SK-N-SH (cell line): ENCODE data around the gene SRR. TPM values are rescaled to one million over a fixed set of nuclear protein-coding genes. Genes with fewer than 3 reads are reported as not detected.

ENCODE experiments used
- CTCF ChIA-PET: fragments of 300-600, 350-600 bp; formaldehyde crosslinking; extraction: SDS; loops from one replicate; lab custom pipeline; 2021; lab: Yijun Ruan, JAX
- POLR2A ChIA-PET: fragments of 350-600 bp; sonication (Branson Sonifier 250); formaldehyde crosslinking; extraction: SDS; loops from one replicate; lab custom pipeline; 2020; ENCODE audit warnings: antibody characterized with exemption, inconsistent platforms; lab: Yijun Ruan, JAX
- DNase-seq: peaks from one replicate; pipeline ENCODE4 v3.0.0; 2012
- H2AFZ ChIP-seq: fragments of 200-600 bp; sonication (generic); 2 replicates; pipeline ENCODE4 v1.8.1; 2016; ENCODE audit warnings: antibody characterized with exemption, mild to moderate bottlenecking, low read depth
- H3F3A ChIP-seq: fragments of 200-600 bp; sonication (generic); replicated peaks from 2 replicates; pipeline ENCODE3; 2016; ENCODE audit warnings: antibody characterized with exemption, mild to moderate bottlenecking; ENCODE audit not compliant: insufficient read depth
- H3K27ac ChIP-seq, 2 experiments: fragments of 200-500 bp in 1 of 2; fragments of 200-600 bp in 1 of 2; sonication (Bioruptor generic) in 1 of 2; sonication (generic), shearing (Covaris generic) in 1 of 2; 2 replicates each; pipeline versions ENCODE4 v1.5.1 to v1.6.1; 2014 to 2016; ENCODE audit warnings: low read depth in 2 of 2, inconsistent platforms in 1 of 2, low read length in 1 of 2, mild to moderate bottlenecking in 1 of 2, mixed read lengths in 1 of 2
- H3K27me3 ChIP-seq: fragments of 200-600 bp; sonication (generic), shearing (Covaris generic); 2 replicates; pipeline ENCODE4 v1.6.1; 2016; ENCODE audit warnings: mixed run types; ENCODE audit not compliant: insufficient read depth
- H3K36me3 ChIP-seq, 2 experiments: fragments of 200-500 bp in 1 of 2; fragments of 200-600 bp in 1 of 2; sonication (Bioruptor generic) in 1 of 2; sonication (generic) in 1 of 2; replicated peaks in 1 of 2; 2 replicates each; pipeline versions ENCODE3 to v1.5.1; 2014 to 2016; ENCODE audit warnings: low read length in 1 of 2, mild to moderate bottlenecking in 1 of 2; ENCODE audit not compliant: insufficient read depth in 2 of 2, control insufficient read depth in 1 of 2
- H3K4me1 ChIP-seq, 2 experiments: fragments of 200-500 bp in 1 of 2; fragments of 200-600 bp in 1 of 2; sonication (Bioruptor generic) in 1 of 2; sonication (generic), shearing (Covaris generic) in 1 of 2; 2 replicates each; pipeline versions ENCODE4 v1.5.1 to v1.6.1; 2014 to 2016; ENCODE audit warnings: low read depth in 1 of 2, low read length in 1 of 2, mixed run types in 1 of 2; ENCODE audit not compliant: insufficient read depth in 2 of 2, control insufficient read depth in 1 of 2
- H3K4me2 ChIP-seq: fragments of 200-600 bp; sonication (generic), shearing (Covaris generic); 2 replicates; pipeline ENCODE4 v1.6.1; 2017; ENCODE audit warnings: mixed run types
- H3K4me3 ChIP-seq, 2 experiments: fragments of 200-500 bp in 1 of 2; fragments of 200-600 bp in 1 of 2; sonication (Bioruptor generic) in 1 of 2; sonication (generic), shearing (Covaris generic) in 1 of 2; 2 replicates each; pipeline versions ENCODE4 v1.5.1 to v1.8.1; 2014 to 2016; ENCODE audit warnings: low read depth in 2 of 2, inconsistent platforms in 1 of 2, low read length in 1 of 2, mild to moderate bottlenecking in 1 of 2, mixed read lengths in 1 of 2, moderate library complexity in 1 of 2
- H3K79me2 ChIP-seq: fragments of 200-600 bp; sonication (generic); 2 replicates; pipeline ENCODE4 v1.8.1; 2017; ENCODE audit warnings: mild to moderate bottlenecking; ENCODE audit not compliant: insufficient read depth
- H3K9ac ChIP-seq: fragments of 200-600 bp; sonication (generic); 2 replicates; pipeline ENCODE4 v1.6.1; 2017; ENCODE audit warnings: mixed run types
- H3K9me2 ChIP-seq: fragments of 200-600 bp; sonication (generic); 2 replicates; pipeline ENCODE4 v1.6.1; 2017; ENCODE audit warnings: mixed run types
- H3K9me3 ChIP-seq: fragments of 200-600 bp; sonication (generic); 2 replicates; pipeline ENCODE4 v1.6.1; 2017; ENCODE audit warnings: mixed run types, mild to moderate bottlenecking, moderate library complexity
- H4K20me1 ChIP-seq: fragments of 200-600 bp; sonication (generic); 2 replicates; pipeline ENCODE4 v1.6.1; 2017; ENCODE audit warnings: mild to moderate bottlenecking, mixed run types; ENCODE audit not compliant: insufficient read depth
- CHD2 ChIP-seq: fragments of 150-350 bp; IDR thresholded peaks from 2 replicates; pipeline ENCODE4 v1.6.1; 2018; ENCODE audit warnings: low read length; ENCODE audit not compliant: partially characterized antibody
- CTCF ChIP-seq: fragments of 200-600 bp; sonication (generic); IDR thresholded peaks from 2 replicates; pipeline ENCODE4 v1.6.1; 2017; ENCODE audit warnings: antibody characterized with exemption, mild to moderate bottlenecking, moderate library complexity
- ELF1 ChIP-seq: IDR thresholded peaks from 2 replicates; pipeline ENCODE4 v1.4.0; 2012
- EZH2phosphoT487 ChIP-seq: fragments of 200-600 bp; sonication (generic); IDR thresholded peaks from 2 replicates; pipeline ENCODE4 v1.6.1; 2017; ENCODE audit warnings: low read depth, mixed run types, mild to moderate bottlenecking, antibody characterized with exemption, moderate library complexity, borderline replicate concordance
- FOSL2 ChIP-seq: IDR thresholded peaks from 2 replicates; pipeline ENCODE4 v1.4.0; 2012; ENCODE audit warnings: low read depth, mild to moderate bottlenecking, moderate library complexity, borderline replicate concordance
- FOXM1 ChIP-seq: IDR thresholded peaks from 2 replicates; pipeline ENCODE4 v1.4.0; 2012; ENCODE audit warnings: low read depth, mild to moderate bottlenecking
- JUND ChIP-seq: IDR thresholded peaks from 2 replicates; pipeline ENCODE4 v1.4.0; 2012
- MAX ChIP-seq: IDR thresholded peaks from 2 replicates; pipeline ENCODE4 v1.4.0; 2012; ENCODE audit warnings: low read depth
- NFIC ChIP-seq: IDR thresholded peaks from 2 replicates; pipeline ENCODE4 v1.4.0; 2012; ENCODE audit warnings: borderline replicate concordance
- NRF1 ChIP-seq: IDR thresholded peaks from 2 replicates; pipeline ENCODE4 v1.6.1; 2012; ENCODE audit warnings: low read depth, mild to moderate bottlenecking, low read length
- POLR2AphosphoS5 ChIP-seq: IDR thresholded peaks from 2 replicates; pipeline ENCODE4 v1.6.1; 2012; ENCODE audit warnings: low read depth, low read length
- RCOR1 ChIP-seq: fragments of 150-350 bp; IDR thresholded peaks from 2 replicates; pipeline ENCODE4 v1.6.1; 2017; ENCODE audit warnings: antibody characterized with exemption, low read length
- SIN3A ChIP-seq: IDR thresholded peaks from 2 replicates; pipeline ENCODE4 v1.6.1; 2012; ENCODE audit warnings: low read depth, mild to moderate bottlenecking, low read length, moderate library complexity, borderline replicate concordance
- TEAD4 ChIP-seq: IDR thresholded peaks from 2 replicates; pipeline ENCODE4 v1.4.0; 2012; ENCODE audit warnings: mild to moderate bottlenecking, borderline replicate concordance; ENCODE audit not compliant: insufficient read depth
- WGBS: methylation state at CpG from one replicate; pipeline ENCODE4 v1.1.6; 2017; ENCODE audit warnings: low lambda C conversion rate; 5-methylcytosine and 5-hydroxymethylcytosine counted together
- polyA plus RNA-seq, 3 experiments: library from polyadenylated mRNA; depleted of rRNA; stranded (reverse); fragments of >200 nt; gene quantifications; 2 replicates each; pipeline ENCODE4 v1.2.3, GENCODE V29; 2012
- TF ChIP-seq, protein P1 (sequence below): fragments of 150-350 bp; IDR thresholded peaks from 2 replicates; pipeline ENCODE4 v1.6.1; 2016; ENCODE audit warnings: mild to moderate bottlenecking, low read depth, low read length
- TF ChIP-seq, protein P2 (sequence below): fragments of 150-350 bp; IDR thresholded peaks from 2 replicates; pipeline ENCODE4 v1.6.1; 2017; ENCODE audit warnings: antibody characterized with exemption, low read length, low read depth, borderline replicate concordance
- TF ChIP-seq, protein P3 (sequence below): IDR thresholded peaks from 2 replicates; pipeline ENCODE4 v1.4.0; 2012; ENCODE audit warnings: low read depth, borderline replicate concordance

Gene SRR
- polyA plus RNA-seq, 1 of the 3 experiments (the other 2 are of a cell fraction), result 18.5 TPM

DNA sequence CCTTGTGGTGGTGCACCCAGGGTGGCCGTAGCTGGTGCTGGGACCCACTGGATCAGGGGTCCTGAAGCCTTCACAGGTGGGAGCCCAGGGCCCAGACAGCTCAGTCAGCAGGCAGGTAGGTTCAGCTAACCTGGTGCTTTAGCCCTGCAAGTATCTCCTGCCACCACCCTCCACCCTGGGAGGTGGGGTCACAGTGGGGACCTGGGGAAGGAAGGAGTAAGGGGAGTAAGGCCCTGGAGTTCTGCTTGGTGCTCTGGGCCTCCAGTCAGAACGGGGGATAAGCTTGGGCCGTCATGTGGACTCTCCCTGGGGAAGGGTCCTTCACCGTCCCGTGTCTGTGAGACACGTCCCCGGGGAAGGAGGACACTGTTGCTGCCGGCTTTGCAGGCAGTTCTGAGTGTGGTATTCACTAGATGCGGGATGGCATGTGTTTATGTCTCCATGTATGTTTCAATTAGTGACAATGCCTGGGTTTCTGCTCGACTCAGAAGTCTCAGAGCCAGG lies 54.2 kb downstream of the SRR start:
- H2AFZ ChIP-seq, result no peak overlapping the region
- H4K20me1 ChIP-seq, result peaks cover 36% of the 10 kb centered on the region
- no peak for TF ChIP-seq JUND
- TF ChIP-seq FOSL2, result no peak
- no peak for TF ChIP-seq NFIC
- TF ChIP-seq NRF1, result no peak
- TF ChIP-seq CHD2, result no peak
- no peak for TF ChIP-seq SIN3A
- TF ChIP-seq FOXM1, result no peak
- TF ChIP-seq EZH2phosphoT487, result no peak
- no peak for TF ChIP-seq POLR2AphosphoS5
- no peak for TF ChIP-seq ELF1
- TF ChIP-seq TEAD4, result no peak
- TF ChIP-seq, protein P1, sequence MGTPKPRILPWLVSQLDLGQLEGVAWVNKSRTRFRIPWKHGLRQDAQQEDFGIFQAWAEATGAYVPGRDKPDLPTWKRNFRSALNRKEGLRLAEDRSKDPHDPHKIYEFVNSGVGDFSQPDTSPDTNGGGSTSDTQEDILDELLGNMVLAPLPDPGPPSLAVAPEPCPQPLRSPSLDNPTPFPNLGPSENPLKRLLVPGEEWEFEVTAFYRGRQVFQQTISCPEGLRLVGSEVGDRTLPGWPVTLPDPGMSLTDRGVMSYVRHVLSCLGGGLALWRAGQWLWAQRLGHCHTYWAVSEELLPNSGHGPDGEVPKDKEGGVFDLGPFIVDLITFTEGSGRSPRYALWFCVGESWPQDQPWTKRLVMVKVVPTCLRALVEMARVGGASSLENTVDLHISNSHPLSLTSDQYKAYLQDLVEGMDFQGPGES, result no peak
- TF ChIP-seq, protein P2, sequence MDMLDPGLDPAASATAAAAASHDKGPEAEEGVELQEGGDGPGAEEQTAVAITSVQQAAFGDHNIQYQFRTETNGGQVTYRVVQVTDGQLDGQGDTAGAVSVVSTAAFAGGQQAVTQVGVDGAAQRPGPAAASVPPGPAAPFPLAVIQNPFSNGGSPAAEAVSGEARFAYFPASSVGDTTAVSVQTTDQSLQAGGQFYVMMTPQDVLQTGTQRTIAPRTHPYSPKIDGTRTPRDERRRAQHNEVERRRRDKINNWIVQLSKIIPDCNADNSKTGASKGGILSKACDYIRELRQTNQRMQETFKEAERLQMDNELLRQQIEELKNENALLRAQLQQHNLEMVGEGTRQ, result no peak
- no peaks in the 10 kb centered on the region for H3K9me2 ChIP-seq
- CTCF ChIA-PET, result interaction anchor here (1.5 to 4.2 kb wide), 2 partner anchors 21 to 59 kb away, joined by 3 to 18 read pairs; partner anchors contain the start of gene SGSM2
- H3K36me3 ChIP-seq, result peaks cover 0 to 8% of the 10 kb centered on the region in 2 experiments
- peaks cover 10% of the 10 kb centered on the region for H3F3A ChIP-seq
- H3K27me3 ChIP-seq, result no peaks in the 10 kb centered on the region
- 95% methylated on average over 6 of the region's 10 CpGs for WGBS
- DNase-seq, result no peak
- H3K4me3 ChIP-seq, result no peak overlapping the region
- POLR2A ChIA-PET, result no interaction called here
- H3K4me2 ChIP-seq, result no peak overlapping the region
- H3K9me3 ChIP-seq, result no peaks in the 10 kb centered on the region
- H3K27ac ChIP-seq, result no peak overlapping the region
- H3K79me2 ChIP-seq, result peaks cover 6% of the 10 kb centered on the region; the same call in 1 of the 2 replicates
- H3K4me1 ChIP-seq, result peaks cover 2 to 16% of the 10 kb centered on the region in 2 experiments; a peak in 2 of 4 replicates
- no peak overlapping the region for H3K9ac ChIP-seq

DNA sequence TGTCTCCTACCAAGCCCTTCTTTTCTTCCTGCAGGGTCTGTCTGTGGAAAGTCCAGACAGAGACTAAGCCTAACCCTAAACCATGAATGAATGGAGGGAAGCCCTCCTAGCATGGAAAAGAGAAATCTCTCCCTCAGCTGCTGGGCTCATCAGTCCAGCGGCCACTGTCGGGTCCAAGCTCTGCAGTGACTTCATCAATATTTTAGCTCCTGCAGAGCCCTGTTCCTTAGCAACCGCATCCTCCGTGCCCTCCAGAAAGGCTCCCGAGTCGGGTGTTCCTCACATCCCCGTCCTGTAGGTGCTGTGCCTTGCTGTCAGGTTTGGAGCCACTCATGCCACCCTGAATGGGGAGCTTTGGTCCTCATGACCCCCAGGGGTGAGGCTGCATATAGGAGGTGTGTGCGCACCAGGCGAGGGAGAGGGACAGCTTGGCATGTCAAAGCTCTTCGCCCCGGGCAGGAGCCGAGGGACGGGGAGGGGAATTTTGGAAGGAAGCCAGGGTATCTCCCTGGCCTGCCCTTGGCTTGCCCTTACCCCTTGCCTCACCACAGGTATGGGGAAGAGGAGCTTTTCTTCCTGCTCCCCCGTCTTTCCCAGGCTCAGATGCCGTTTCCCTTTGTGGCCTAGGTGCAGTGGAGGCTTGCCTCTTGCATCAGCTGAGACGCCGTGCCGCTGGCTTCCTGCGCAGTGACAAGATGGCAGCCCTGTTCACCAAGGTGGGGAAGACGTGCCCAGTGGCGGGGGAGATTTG lies 57.4 kb downstream of the SRR start:
- Histone ChIP-seq H3K4me1 (peaks cover 2 to 16% of the 10 kb centered on the region in 2 experiments; a peak in 2 of 4 replicates), H2AFZ (no peak overlapping the region), H3K4me2 (no peak overlapping the region), H3K9me2 (no peaks in the 10 kb centered on the region), H3K36me3 (peaks cover 0 to 37% of the 10 kb centered on the region in 2 experiments), H4K20me1 (peaks cover 30% of the 10 kb centered on the region), H3K9me3 (no peaks in the 10 kb centered on the region), H3F3A (no peaks in the 10 kb centered on the region), H3K9ac (no peak overlapping the region), H3K27me3 (no peaks in the 10 kb centered on the region), H3K4me3 (no peak overlapping the region), H3K27ac (no peak overlapping the region), H3K79me2 (peaks cover 6% of the 10 kb centered on the region; the same call in 1 of the 2 replicates)
- ChIA-PET POLR2A (interaction anchor here (0.6 to 1.7 kb wide), 3 partner anchors 10 to 63 kb away, joined by 3 to 5 read pairs (median 4); partner anchors contain the start of gene TSR1), CTCF (interaction anchor here (0.9 to 4.2 kb wide), 4 partner anchors 8 to 55 kb away, joined by 3 to 18 read pairs (median 13); no protein-coding TSS in a partner anchor)
- 87% methylated on average over 17 of the region's 21 CpGs for WGBS
- DNase-seq, result peak; percentile 30
- TF ChIP-seq NRF1 (no peak), RCOR1 (no peak), CTCF (no peak), EZH2phosphoT487 (no peak), SIN3A (no peak), ELF1 (no peak), POLR2AphosphoS5 (no peak), MAX (no peak)
- TF ChIP-seq, protein P2, result no peak
- TF ChIP-seq, protein P3, sequence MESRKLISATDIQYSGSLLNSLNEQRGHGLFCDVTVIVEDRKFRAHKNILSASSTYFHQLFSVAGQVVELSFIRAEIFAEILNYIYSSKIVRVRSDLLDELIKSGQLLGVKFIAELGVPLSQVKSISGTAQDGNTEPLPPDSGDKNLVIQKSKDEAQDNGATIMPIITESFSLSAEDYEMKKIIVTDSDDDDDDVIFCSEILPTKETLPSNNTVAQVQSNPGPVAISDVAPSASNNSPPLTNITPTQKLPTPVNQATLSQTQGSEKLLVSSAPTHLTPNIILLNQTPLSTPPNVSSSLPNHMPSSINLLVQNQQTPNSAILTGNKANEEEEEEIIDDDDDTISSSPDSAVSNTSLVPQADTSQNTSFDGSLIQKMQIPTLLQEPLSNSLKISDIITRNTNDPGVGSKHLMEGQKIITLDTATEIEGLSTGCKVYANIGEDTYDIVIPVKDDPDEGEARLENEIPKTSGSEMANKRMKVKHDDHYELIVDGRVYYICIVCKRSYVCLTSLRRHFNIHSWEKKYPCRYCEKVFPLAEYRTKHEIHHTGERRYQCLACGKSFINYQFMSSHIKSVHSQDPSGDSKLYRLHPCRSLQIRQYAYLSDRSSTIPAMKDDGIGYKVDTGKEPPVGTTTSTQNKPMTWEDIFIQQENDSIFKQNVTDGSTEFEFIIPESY, result no peak
